ENCODE data around the gene DCDC2B. TPM values are rescaled to one million over a fixed set of nuclear protein-coding genes. Genes with fewer than 3 reads are reported as not detected.

DCDC2B gene
- total and polyA plus RNA-seq, 9 of the 15 experiments (the other 6 are each of a cell fraction or from before 2014, with no cell fraction given) = not detected

DNA sequence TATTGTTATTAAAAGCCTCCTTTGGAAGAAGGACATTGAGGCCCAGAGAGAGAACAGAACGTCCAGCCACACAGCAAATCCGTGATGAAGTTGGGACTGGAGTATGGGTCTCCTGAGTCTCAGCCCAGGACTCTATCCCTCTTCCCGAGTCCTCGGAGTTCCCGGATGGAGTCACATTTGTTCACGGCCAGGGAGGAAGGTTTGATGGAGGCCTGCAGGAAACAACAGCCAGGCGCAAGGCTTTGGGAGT lies 29.8 kb upstream of the DCDC2B start (continued):
- TF ChIP-seq, protein P1, sequence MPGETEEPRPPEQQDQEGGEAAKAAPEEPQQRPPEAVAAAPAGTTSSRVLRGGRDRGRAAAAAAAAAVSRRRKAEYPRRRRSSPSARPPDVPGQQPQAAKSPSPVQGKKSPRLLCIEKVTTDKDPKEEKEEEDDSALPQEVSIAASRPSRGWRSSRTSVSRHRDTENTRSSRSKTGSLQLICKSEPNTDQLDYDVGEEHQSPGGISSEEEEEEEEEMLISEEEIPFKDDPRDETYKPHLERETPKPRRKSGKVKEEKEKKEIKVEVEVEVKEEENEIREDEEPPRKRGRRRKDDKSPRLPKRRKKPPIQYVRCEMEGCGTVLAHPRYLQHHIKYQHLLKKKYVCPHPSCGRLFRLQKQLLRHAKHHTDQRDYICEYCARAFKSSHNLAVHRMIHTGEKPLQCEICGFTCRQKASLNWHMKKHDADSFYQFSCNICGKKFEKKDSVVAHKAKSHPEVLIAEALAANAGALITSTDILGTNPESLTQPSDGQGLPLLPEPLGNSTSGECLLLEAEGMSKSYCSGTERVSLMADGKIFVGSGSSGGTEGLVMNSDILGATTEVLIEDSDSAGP (CRISPR knock-in tag; IDR thresholded peaks at IDR 0.05) = no peak
- TF ChIP-seq ZNF407 (IDR thresholded peaks at IDR 0.05; ENCODE audit: low read depth) (no peak), SMARCB1 (IDR thresholded peaks at IDR 0.05; ENCODE audit: insufficient read length, low read depth) (no peak), ZBTB8A (IDR thresholded peaks at IDR 0.05; ENCODE audit: partially characterized antibody) (no peak), GTF2E2 (tag; IDR thresholded peaks at IDR 0.05) (no peak), BDP1 (IDR thresholded peaks at IDR 0.05; ENCODE audit: insufficient read depth, insufficient read length) (no peak), NCOR1 (IDR thresholded peaks at IDR 0.05) (no peak), ZBTB12 (CRISPR knock-in tag; IDR thresholded peaks at IDR 0.05) (no peak; the same call in 1 of the 2 replicates), DNMT1 (IDR thresholded peaks at IDR 0.05) (no peak), BRD4 (IDR thresholded peaks at IDR 0.05) (no peak), GTF2F1 (IDR thresholded peaks at IDR 0.05; ENCODE audit: low read depth, low read length) (no peak), ZNF512 (tag; IDR thresholded peaks at IDR 0.05) (no peak), DACH1 (IDR thresholded peaks at IDR 0.05; ENCODE audit: partially characterized antibody) (no peak), NR2C2 (CRISPR knock-in tag; IDR thresholded peaks at IDR 0.05) (no peak), NR2C2 (tag; IDR thresholded peaks at IDR 0.05) (no peak), NFYB (IDR thresholded peaks at IDR 0.05; ENCODE audit: extremely low read depth, insufficient read length) (no peak), TCFL5 (CRISPR knock-in tag; conservative IDR thresholded peaks at IDR 0.05) (no peak), CEBPB (tag; IDR thresholded peaks at IDR 0.05) (no peak), RFX1 (IDR thresholded peaks at IDR 0.05) (no peak)

Measured in K562 (cell line).